ENCODE data around the gene EBF3. TPM values are rescaled to one million over a fixed set of nuclear protein-coding genes. Genes with fewer than 3 reads are reported as not detected.

EBF3 gene
- total and polyA plus RNA-seq, 10 donors, result 0.02 to 0.20 (median 0.13) TPM; not detected in 6

DNA sequence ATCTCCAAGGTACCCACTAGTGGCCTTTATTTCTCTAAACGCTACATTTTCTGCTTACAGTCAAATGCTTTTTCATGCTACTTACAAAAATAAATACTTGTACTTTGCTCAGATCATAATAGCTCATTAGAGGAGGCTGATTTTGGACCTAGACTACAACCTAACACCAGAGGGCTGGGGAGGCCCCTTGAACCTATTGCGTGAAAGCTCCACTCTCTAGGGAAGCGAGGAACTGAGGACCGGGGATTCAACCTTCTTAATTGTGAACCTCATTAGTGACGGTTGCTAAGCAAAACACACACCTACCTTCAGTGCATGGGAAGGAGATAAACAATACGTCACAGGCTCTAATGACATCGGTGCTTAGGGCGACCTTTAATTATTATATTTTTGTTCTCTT lies 92.1 kb downstream of the EBF3 start:
- peaks cover 0 to 11% (median 0%) of the 10 kb centered on the region in 7 donors for H3K27me3 ChIP-seq (replicated peaks in 1 of 7)
- DNase-seq, result no peak
- TF ChIP-seq POLR2AphosphoS5 (IDR thresholded peaks at IDR 0.05) (no peak), POLR2A (IDR thresholded peaks at IDR 0.05) (no peak)
- TF ChIP-seq, protein P1, sequence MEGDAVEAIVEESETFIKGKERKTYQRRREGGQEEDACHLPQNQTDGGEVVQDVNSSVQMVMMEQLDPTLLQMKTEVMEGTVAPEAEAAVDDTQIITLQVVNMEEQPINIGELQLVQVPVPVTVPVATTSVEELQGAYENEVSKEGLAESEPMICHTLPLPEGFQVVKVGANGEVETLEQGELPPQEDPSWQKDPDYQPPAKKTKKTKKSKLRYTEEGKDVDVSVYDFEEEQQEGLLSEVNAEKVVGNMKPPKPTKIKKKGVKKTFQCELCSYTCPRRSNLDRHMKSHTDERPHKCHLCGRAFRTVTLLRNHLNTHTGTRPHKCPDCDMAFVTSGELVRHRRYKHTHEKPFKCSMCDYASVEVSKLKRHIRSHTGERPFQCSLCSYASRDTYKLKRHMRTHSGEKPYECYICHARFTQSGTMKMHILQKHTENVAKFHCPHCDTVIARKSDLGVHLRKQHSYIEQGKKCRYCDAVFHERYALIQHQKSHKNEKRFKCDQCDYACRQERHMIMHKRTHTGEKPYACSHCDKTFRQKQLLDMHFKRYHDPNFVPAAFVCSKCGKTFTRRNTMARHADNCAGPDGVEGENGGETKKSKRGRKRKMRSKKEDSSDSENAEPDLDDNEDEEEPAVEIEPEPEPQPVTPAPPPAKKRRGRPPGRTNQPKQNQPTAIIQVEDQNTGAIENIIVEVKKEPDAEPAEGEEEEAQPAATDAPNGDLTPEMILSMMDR (IDR thresholded peaks at IDR 0.05 in 8 of 11, conservative IDR thresholded peaks at IDR 0.05 in 3 of 11), result no peak
- H3K4me1 ChIP-seq, result peaks cover 0 to 9% (median 0%) of the 10 kb centered on the region in 6 donors
- H3K9me3 ChIP-seq, result no peaks in the 10 kb centered on the region
- H3K36me3 ChIP-seq, result no peaks in the 10 kb centered on the region
- intact Hi-C loops (cut with DNase I; ENCODE audit: low total_unique reads), result no loop called here
- 85 to 92% (median 87%) methylated on average over 8 of the region's 8 CpGs for WGBS, 5 donors
- H3K4me3 ChIP-seq, result no peak overlapping the region
- no peak overlapping the region for H3K27ac ChIP-seq

DNA sequence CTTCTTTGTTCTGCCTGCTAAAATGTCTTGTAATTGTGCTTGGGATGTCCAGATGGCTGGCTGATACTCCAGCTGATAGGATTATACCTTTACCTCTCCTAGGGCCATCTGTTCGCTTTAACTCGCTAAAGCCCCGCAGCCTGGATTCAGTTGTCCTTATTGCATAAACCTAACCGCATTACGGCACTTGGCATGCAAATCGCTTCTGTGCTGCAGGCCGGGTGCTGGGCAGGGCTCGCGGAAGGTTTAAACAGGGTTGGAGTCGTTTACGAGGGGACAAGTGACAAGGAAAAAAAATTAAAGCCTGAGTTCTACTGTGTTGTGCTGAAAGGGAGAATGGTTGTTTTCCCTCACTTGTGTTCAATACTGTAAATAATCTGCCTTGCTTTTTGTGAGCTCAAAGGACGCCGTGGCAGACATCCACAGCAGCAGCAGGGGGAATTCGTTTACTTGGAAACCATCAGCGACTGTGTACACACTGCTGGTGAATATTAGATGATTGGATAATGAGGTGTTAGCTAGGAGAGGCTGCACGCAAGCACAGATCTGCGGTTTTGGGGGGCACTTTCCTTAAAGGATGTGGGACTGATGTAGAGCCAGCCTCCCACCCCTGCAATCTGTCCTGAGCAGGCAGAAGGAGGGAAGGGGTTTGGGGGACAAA lies 93.0 kb downstream of the EBF3 start:
- H3K36me3 ChIP-seq, result no peaks in the 10 kb centered on the region
- no peak for DNase-seq
- no peak overlapping the region for H3K4me3 ChIP-seq
- no peak overlapping the region for H3K27ac ChIP-seq
- TF ChIP-seq POLR2A (IDR thresholded peaks at IDR 0.05) (no peak), POLR2AphosphoS5 (IDR thresholded peaks at IDR 0.05) (no peak)
- TF ChIP-seq, protein P1 (IDR thresholded peaks at IDR 0.05 in 8 of 11, conservative IDR thresholded peaks at IDR 0.05 in 3 of 11), result no peak
- H3K9me3 ChIP-seq, result no peaks in the 10 kb centered on the region
- peaks cover 0 to 11% (median 0%) of the 10 kb centered on the region in 7 donors for H3K27me3 ChIP-seq (replicated peaks in 1 of 7)
- intact Hi-C loops (cut with DNase I; ENCODE audit: low total_unique reads), result no loop called here
- peaks cover 0 to 9% (median 0%) of the 10 kb centered on the region in 6 donors for H3K4me1 ChIP-seq
- 23 to 65% (median 41%) methylated on average over 17 of the region's 17 CpGs for WGBS, 5 donors

DNA sequence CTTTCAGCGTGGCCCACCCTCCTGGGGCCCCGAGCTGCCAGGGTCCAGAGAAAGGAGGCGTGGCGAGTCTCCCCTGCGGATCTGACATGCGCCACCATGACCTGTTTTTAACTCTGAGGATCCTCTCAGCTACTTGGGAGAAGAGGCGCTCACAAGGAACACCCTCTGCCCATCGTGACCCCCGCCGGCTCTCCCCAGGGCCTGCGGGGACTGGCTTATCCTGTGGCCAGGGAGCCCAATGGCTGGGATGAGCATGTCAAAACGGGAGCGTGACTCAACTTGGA lies 93.7 kb downstream of the EBF3 start:
- Histone ChIP-seq H3K4me1 (peaks cover 0 to 9% (median 0%) of the 10 kb centered on the region in 6 donors), H3K36me3 (no peaks in the 10 kb centered on the region), H3K4me3 (no peak overlapping the region), H3K9me3 (no peaks in the 10 kb centered on the region), H3K27ac (no peak overlapping the region), H3K27me3 (replicated peaks in 1 of 7) (peaks cover 0 to 11% (median 0%) of the 10 kb centered on the region in 7 donors)
- intact Hi-C loops (cut with DNase I; ENCODE audit: low total_unique reads), result no loop called here
- 90 to 96% (median 95%) methylated on average over 13 of the region's 13 CpGs for WGBS, 5 donors
- no peak for DNase-seq
- TF ChIP-seq POLR2AphosphoS5 (IDR thresholded peaks at IDR 0.05) (no peak), POLR2A (IDR thresholded peaks at IDR 0.05) (no peak)
- TF ChIP-seq, protein P1 (IDR thresholded peaks at IDR 0.05 in 8 of 11, conservative IDR thresholded peaks at IDR 0.05 in 3 of 11), result no peak

DNA sequence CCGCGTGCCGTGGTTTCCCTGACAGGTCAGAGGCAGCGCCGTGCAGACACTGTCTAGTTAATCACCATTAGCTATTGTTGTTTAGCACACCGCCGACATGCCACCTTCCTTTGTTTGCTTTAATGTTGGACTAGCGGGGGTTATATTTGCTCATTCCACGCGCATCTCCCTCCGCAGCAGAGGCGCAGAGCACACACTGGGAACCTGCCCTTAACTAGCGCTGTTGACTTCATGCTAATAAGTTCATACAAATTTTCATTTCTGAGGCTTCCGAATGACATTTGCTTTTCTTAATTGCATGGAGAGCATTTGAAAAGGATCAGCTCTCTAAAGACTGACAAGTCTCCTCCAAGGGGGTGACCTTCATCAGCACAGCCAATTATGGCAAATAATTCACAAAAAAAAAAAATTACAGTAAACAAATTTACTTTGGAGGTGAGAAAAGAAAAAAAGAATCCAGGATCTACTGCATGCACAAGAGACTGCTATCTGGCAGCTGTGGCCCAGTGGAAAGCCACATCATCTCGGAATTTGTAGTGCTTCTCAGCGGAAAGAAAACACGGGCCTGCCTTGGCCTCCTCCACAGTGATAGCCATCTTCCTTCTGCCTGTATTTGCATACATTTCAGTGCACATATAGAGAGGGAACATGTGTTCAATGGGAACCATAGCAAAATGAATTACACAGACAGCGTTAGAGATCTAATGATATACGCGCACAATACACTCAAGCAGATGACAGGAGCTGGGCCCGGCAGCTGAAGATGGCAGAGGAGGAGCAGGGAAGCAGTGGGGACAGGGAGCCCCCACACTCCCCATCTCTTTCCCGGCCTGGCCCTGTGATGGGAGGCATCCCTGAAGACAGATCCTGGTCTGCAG lies 94.2 kb downstream of the EBF3 start:
- no peaks in the 10 kb centered on the region for H3K9me3 ChIP-seq
- no peak overlapping the region for H3K27ac ChIP-seq
- 93 to 96% (median 94%) methylated on average over 22 of the region's 22 CpGs for WGBS, 5 donors
- no peak for DNase-seq
- H3K27me3 ChIP-seq (replicated peaks in 1 of 7), result peaks cover 0 to 11% (median 0%) of the 10 kb centered on the region in 7 donors
- H3K4me3 ChIP-seq, result no peak overlapping the region
- no peaks in the 10 kb centered on the region for H3K36me3 ChIP-seq
- peaks cover 0 to 9% (median 0%) of the 10 kb centered on the region in 6 donors for H3K4me1 ChIP-seq
- TF ChIP-seq POLR2AphosphoS5 (IDR thresholded peaks at IDR 0.05), result no peak
- TF ChIP-seq POLR2A (IDR thresholded peaks at IDR 0.05), result no peak
- TF ChIP-seq, protein P1 (IDR thresholded peaks at IDR 0.05 in 8 of 11, conservative IDR thresholded peaks at IDR 0.05 in 3 of 11), result no peak
- intact Hi-C loops (cut with DNase I; ENCODE audit: low total_unique reads), result no loop called here
